HG03571 (cell line): ENCODE measurements around the gene WARS2.

Source experiments
- ATAC-seq: cut with Tn5 transposase; IDR thresholded peaks from one replicate; pipeline ENCODE4 v1.9.1; 2021; ENCODE audit not compliant: unreplicated experiment

The WARS2 gene

DNA sequence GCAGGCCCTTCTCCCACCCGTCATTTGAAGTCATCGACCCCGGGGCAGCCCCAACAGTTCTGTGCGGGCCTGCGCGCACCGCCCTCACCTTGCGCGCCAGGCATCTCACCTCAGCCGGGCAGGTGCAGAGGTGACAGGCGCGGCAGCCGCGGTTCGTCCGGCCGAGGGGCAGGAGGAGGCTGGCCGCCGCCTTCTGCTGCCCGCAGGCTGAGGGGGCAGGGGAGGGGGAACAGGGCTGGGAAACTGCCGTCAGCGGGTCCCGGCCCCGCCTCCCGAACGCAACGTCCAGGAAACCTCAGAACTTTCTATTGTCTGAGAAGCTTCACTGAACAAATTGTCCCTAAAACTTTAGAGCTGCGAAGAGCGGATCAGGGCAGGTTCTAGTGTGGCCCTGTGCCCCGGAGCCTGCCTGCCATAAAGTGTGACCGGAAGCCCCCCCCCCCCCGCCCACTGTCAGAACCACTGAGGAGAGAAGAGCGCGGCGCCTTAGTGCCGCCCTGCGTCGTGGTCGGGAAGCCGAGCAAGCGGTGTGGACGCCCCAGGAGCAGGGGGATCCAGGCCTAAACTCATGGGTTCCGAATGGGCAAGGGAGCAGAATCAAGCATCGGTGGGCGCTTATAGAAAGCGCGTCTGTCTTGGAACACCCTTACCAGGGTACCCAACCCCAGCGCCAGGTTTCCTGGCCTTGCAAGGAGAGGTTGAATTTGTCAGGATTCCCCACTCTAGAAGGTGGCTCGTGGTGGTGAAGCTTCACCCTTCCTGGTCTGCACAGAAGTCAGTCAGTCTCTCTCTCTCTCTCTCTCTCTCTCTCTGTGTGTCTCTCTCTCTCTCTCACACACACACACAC lies 139.0 kb downstream of the WARS2 start:
- ATAC-seq = no peak

DNA sequence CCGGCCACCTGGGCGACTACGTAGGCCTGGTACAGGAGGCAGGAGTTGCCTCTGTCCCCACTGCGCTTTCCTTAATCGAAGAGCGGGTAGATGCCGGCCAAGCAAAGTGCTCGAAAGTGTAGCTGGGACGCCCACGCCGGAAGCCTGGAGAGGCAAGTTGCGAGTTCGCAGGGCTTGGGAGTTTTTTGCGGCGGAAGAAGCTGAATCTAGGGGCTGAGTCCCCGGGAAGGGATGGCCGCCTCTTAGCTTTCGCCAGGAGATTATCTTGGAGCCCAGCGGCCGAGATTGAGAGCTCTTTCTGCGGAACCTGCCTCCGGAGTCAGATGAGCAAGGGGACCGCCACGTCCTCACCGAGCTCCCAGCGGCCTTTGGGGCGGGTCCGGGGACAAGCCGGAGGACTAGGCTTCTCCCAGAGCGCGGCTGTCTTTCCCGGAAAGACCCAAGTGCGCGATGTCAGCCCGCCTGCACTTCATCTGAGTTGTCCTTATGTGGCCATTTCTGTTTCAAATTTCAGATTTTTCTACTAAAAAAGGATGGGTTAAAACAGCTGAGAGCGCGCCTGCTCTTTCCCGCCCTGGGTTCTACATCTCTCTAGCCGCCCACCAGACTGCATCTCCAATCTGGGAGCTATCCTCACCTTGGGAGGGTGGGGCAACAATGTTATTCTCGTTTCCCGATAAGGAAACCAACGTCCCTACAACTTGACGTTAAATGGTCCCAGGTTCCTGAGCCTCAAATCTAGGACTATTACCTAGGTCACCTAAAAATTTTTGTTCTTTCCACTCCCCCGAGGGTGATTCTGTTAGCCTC lies 139.9 kb downstream of the WARS2 start:
- no peak for ATAC-seq

DNA sequence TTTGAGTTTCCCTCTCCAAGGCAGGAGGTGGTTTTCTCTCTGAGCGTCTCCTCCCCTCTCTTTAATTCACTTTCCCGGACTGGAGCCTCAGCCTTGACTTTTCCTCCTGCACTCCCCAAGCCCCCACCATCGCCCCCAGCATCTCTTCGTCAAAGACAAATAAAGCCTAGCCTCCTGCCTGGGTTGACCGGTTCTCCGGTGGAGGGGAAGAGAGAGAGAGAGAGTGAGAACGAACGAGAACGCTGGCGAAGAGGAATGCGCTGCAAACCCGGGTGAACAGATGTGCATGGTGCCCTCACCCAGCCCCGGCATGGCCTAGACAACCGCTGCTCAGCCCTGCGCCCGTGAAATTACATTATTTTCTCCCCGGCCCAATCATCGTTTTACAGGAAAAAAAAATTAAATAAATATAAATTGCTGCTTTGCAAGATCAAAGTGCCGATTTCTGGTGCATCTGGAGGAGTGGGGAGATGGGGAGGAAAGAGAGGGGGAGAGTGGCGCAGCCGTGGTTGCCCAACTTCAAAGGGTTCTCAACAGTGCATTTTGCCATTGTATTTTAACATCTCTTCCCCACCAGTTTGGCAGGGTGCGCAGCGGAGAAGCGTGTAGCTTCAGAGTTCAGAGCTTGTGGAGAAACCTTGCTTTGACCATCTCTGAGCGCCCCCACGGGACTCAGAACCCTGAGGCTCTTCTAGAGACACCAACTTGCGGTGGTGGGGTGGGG lies 140.9 kb downstream of the WARS2 start:
- no peak for ATAC-seq

DNA sequence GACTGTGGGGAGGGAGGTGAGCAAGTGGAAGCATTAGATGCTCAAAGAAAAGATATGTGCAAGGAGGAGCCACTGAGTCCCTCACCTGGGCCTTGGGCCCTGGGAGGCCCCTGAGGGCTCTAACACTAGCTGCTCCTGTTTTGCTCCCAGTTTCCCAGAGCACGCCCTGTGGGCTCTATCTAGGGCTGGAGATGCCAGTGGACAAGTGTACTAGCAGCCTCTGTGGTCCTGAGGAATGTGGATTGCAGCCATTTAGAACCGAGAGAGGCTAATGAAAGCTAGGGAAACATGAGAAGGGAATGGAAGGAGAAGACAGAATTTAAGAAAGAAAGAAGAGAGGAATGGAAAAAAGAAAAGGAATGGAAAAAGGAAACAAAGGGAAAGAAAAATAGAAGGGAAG lies 142.3 kb downstream of the WARS2 start:
- no peak for ATAC-seq

DNA sequence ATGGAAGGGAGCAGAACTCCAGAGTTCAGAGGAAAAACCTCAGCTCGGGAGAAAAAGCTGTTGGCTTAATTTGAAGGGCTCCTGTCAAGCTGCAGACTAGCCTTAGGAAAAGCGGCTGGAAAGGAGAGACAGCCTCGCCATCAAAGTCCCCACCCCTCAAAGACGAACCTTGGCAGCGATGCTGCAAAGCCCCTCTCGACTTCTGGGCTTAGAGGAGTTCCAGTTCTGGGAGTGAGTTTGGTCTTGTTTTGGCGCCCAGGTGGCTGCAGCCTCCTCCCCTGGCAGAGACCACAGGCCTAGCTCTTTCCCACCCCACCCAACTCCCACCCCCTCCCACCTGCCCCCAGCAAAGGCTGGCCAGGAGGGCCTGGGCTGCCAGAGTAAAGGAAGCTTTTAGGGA lies 143.2 kb downstream of the WARS2 start:
- no peak for ATAC-seq

DNA sequence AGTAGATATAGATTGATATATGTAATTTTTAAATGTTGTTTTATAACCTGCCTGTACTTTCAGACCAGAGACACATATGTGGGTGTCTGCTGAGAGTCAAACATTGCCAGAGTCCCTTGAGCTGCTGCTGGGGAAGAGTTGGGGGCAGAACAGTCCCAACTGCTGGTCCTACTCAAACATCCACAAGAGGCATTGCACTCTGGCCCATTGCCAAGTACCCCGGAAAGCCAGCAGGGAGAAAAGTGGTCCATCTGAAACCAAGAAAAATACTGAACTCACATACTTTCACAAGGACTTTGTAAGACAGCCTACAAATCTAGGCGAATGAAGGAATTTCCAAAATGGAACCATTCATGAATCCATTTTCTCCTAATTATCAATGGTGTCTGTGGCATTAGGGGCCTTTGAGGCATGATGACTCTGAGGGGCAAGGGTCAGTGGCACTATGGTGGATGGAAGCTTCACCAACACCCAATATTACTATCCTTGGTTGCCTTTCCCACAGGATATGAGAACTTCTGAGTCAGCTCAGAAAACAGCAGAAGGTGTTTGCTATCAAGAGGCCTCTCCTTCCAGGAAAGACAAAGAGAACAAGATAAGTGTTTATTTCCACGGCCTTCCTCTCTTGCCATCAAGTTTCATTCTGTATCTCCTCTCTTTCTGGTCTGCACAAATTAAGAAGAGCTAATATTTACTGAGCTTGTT lies 145.0 kb downstream of the WARS2 start:
- ATAC-seq = no peak

DNA sequence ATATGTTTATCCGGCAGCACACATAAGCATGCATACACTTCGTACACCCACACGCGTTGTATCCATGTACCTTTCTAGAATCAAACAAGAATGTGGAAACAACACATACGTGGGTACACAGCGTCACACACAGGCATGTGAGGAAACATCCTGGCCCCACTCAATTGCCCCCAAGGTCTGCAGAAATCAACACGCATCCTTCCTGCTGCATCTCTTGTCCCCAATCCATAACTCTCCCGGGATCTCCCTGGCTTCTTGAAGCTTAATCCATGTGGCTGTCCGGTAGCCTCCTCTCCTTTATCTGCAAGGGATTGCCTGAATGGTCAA lies 146.8 kb downstream of the WARS2 start:
- ATAC-seq = no peak

DNA sequence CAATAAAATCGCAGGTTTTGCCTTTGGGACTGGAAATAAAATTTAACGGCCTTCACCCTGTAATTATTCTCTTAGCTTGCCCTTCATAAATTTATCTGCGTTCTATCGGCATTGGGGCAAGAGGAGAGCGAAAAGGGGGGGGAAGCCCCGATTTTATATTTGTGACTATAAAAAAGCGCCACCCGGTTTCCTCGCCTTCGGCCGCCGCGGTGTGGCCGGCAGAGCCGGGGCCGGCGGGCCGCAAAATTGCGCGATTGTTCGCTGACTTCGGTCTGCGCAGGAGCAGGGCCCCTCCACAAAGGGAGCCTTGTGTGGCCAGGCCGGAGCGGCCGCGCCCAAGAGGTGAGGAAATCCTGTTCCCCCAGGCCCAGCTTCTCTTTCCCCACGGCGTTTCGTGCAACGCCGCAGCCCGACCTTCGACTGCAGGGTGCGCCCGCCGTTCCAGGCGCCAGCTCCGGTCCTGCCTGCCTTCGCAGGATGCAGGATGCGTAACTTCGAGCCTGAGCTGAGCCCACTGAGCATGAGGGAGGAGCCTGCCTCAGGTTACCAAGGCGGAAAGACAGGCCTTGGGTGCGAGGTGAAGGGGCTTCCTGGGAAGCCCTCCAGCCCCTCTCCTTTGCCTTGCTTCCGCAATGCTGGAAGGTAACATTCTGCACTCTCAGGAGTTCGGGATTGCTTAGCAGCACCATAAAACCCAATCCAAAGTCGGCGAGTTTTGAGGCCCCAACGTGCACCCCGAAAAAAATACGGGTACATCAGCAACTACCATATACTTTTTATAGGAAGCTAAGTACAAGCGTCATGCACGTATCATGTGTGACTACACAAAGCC lies 147.4 kb downstream of the WARS2 start:
- ATAC-seq = no peak

DNA sequence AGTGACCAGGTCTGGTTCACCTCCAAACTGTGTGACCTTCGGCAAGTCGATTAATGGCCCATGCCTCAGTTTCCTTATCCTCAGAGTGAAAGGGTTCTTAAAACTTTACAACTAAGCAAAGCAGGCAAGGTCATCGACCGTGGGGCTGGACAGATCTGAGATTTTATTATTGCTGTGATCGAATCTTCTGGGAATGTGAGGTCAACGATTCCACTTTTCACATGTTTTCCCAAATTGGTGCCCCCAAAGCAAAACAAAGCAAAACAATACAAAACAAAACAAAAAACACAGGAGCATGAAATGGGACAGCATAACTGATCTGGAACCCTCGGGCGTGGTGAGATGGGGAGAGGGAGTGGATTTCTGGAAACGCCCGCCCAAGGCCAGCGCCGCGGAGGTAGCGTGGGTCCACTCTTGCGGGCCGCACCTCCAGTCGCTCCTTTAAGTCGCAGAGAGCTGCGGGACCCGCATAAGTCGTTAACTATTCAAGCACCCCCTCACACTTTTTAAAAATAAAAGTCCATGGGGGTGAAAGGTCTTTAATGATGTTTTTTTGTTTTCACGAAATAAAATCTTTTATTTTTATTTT lies 148.1 kb downstream of the WARS2 start:
- ATAC-seq = no peak

DNA sequence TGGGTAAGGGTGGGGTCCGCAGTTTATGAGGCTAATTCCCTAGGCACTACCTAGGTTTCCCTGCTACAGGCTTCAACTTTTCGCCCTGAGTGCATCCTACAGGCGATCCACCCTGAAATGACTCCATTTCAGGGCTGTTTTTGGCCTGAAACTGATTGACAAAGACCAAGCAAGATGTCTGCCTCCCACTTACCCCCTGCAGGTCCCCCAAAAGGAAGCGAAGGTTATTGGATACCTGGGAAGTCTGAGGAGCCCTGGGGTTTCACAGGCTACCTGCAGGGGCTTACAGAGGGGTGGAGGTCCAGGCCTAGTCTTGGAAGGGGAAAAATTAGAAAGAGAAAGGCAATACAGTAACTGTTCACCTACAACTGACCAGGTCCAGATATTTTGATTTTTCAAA lies 149.0 kb downstream of the WARS2 start:
- no peak for ATAC-seq

DNA sequence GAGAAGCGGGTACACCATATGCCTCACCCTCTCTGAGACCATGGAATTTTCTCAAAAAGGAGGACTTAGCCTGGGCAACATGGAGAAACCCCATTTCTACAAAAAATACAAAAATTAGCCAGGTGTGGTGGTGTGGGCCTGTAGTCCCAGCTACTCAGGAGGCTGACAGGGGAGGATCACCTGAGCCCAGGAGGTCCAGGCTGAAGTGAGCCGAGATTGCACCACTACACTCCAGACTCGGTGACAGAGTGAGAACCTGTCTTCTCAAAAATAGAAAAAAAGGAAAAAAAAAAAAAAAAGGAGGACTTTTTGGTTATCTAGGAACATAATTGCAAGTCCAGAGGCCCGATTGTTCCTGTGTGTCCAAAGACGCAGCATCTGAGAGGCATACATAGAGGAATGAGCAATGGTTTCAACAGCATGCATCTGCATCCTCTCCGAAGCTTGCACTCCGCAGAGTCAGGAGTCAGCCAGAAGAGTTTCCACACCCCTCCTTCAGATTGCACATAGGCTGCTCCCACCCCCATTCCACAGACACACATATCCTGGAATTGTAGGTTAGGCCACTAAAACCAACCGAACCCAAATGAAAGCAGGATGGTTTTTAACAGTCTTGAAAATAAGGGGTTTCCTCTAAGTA lies 149.8 kb downstream of the WARS2 start:
- no peak for ATAC-seq

DNA sequence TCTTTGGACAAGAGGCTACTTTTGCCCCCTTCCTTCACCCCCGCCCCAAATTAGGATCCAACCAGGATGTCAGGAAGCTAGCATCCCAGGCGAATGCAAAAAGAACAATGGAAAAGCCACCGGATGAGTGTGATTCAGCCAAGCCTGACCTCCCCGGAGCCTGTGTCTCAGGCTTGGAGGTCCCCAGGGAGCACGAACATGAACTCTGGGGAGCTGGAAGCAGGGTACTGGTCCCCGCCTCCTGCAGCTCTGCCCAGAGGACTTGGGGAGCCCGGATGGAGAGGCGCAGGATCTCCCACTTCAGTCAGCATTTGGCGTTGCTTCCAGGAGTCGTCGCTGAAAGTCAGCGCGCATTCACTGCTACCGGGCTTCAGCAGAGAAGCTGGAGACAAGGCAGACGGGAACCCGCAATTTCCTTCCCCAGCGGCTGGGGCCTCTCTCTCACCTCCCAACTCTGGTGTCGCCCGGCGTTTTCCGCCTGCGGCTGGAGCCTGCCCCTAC lies 150.5 kb downstream of the WARS2 start:
- ATAC-seq = no peak

DNA sequence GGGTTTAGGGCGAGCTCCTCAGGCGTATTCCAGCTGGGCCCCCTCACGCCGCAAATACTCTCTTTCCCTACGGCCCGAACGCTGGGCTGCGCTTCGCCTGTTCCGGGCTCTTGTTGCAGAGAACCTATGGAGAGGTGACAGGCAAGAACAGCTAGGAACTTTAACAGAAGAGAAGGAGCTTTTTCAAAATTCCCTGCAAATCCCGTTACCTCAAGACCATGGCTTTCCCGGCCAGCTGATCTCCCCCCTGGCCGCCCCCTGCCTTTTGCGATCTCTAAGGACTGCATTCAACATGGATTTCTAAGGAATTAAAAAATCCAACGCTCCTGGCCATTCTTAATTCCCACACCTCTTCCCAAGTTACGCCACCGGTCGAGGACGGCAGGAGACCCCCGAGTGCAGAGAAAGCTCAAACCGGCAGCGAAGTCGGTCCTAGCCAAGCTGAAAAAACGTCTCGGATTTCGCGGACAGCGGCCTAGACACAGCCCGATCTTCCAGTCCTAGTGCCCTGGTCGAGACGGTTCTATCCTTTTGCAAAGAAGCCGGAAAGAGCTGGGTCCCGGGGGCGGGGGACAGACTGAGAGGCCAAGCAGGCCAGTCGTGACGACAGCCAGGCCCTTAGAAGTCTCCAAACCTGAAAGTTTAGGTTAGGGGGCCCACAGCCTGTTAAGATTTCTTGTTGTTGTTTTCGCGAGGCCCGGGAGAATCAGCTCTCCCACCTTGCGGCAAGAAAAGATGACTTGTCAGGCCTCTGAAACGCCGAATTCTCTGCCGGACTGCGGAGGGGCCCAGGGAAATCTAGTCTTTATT lies 151.2 kb downstream of the WARS2 start:
- no peak for ATAC-seq

DNA sequence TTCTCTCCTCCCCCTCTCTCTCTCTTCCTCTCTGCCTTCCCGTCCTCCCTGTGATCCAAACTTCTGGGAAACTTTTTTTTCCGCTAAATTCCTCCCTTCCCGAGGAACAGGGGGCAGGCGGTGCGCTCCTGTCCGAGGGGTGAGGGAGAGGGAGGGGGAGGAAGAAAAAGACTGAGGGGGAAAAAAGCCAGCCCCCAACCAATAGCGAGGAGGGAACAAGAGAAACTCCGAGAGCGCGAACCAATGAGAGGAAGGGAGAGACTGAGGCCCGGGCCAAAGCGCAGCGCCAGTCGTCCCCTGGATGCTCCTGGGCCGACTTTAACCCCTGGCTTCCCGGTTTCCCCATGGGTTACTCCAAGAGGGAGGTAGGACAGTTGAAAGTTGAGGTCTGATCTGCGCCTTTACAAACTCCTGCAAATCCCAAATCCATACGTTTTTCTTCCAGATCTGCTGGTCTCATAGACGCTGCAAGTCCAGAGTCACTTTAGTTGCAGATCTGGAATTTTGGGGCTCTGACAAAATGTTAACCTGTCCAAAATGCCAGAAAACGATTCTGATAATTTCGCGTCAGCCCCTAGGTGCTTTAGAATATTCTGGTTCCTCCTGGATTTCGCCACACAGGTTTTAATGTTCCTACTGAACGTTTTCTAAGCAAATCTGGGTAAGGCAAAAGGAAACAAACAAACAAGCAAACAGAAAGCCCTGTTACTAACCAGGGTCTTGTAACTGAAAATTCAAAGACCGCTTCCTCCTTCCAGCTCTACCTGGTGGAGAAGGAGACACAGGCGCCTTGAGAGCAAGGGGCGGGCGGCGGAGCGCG lies 152.1 kb downstream of the WARS2 start, which contains the start of gene TBX15:
Gene TBX15, minus strand, starts transcription at position 158 of the 820 bp plus-strand sequence. CDS start 548 bp downstream, outside the sequence.
- ATAC-seq = no peak

DNA sequence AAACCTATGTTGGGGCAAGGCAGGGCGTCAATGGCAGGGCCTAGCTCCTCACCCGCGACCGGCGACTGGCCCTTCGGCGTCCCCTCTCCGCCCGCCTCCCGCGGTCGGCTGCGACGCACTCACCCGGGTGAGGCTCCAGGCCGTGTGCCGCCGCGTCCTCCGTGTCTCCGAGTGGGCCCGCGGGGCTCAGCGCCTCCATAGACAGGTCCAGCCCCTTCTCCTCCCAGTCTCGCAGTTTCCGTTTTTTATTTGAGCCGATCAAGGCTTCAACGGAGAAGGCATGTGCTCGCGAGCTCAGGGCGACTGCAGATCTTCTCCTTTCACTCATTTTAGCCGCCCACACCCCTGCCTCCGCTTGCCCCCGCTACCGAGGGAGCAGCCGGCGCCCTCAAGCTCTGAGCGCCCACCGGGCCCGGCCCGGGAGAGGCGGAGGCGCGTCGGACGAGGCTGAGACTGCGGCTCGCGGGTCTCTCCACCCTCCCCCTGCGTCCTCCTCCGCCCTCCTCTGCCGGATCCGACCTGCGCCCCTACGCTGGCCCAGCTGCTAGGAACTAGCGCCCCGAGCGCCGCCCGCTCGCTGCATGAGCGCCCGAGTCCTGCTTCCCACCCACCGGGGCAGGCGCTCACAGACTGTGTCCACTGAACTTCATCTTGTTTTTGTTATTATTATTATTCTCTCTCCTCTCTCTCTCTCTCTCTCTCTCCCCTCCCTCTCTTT lies 152.8 kb downstream of the WARS2 start:
- no peak for ATAC-seq

DNA sequence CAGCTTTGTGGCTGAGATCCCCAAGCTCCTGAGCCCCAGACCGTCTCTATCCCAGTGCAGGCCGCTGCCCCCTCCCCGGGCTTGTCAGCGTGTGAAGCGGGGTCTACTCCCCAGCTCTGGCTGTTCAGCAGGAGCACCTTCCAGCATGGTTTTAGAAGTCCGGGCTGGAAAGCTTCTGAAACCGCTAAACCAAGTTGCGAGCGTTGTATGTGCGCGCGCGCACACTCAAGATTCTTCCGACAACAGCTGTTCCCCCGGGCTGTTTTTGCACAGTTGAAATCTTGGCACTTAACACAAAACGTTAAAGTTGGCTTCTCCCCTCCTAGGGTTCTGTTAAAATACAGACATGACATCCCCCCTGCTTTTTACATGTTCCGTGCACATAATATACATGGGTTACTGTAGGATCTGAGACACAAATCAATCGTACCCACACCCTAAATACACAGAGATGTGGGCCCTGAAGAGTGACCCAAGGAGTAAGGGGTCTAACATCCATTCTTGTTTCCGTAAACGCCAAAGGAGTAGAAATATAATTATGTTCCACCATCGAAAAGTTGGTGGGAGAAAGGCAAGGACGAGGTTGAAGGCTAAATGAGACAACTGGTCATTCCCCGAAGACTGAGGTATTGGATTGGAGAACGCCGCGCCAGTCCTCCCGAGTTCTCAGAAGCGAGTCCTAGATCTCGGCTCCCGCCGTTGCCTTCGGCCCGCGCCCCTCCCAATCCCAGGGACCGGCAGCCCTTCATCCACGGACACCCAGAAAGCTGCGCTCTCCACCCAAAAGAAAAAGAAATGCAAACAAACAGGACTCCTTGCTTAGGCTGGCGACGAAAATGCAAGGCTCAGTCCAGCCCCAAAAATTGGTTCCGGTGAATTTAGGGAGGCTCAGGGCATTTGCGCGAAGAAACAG lies 153.6 kb downstream of the WARS2 start:
- ATAC-seq = no peak
